PC-9 (cell line): ENCODE measurements around the gene TCIRG1. TPM values are rescaled to one million over a fixed set of nuclear protein-coding genes. Genes with fewer than 3 reads are reported as not detected.

Source experiments
- BruUV-seq: library from RNA; stranded (reverse); fragments of 400-500 nt; replicated peaks from 2 replicates; lab custom pipeline; 2021; lab: Mats Ljungman, UMichigan
- CTCF ChIA-PET: fragments of 300-600 bp; sonication (Branson Sonifier 250); formaldehyde crosslinking; loops from one replicate; lab custom pipeline; 2022; ENCODE audit warnings: antibody characterized with exemption; lab: Charles Lee
- POLR2A ChIA-PET: fragments of 300-600 bp; sonication (Branson Sonifier 250); formaldehyde crosslinking; loops from one replicate; lab custom pipeline; 2022; ENCODE audit warnings: antibody characterized with exemption; ENCODE audit not compliant: unreplicated experiment; lab: Charles Lee
- DNase-seq, 2 experiments: peaks; one replicate each; pipeline versions ENCODE4 v3.0.0 to v3.0.0-alpha.2; 2015 to 2022; ENCODE audit warnings: mixed read lengths in 1 of 2
- H2AFZ ChIP-seq: fragments of 200-600 bp; sonication (generic); 2 replicates; pipeline ENCODE4 v1.8.1; 2017; ENCODE audit warnings: antibody characterized with exemption
- H3F3A ChIP-seq: fragments of 200-600 bp; sonication (generic); 2 replicates; pipeline ENCODE4 v1.8.1; 2017; ENCODE audit warnings: antibody characterized with exemption, mild to moderate bottlenecking, low read depth; ENCODE audit not compliant: insufficient read depth
- H3K27ac ChIP-seq: fragments of 200-600 bp; sonication (generic); 2 replicates; pipeline ENCODE4 v1.6.1; 2016; ENCODE audit warnings: mixed run types
- H3K27me3 ChIP-seq: fragments of 200-600 bp; sonication (generic); 2 replicates; pipeline ENCODE4 v1.6.1; 2016; ENCODE audit warnings: low read depth, mixed run types; ENCODE audit not compliant: insufficient read depth
- H3K36me3 ChIP-seq: fragments of 200-600 bp; sonication (generic); 2 replicates; pipeline ENCODE4 v1.6.1; 2016; ENCODE audit warnings: low read depth, mixed run types
- H3K4me1 ChIP-seq: fragments of 200-600 bp; sonication (generic); replicated peaks from 2 replicates; pipeline ENCODE4 v1.6.1; 2016; ENCODE audit warnings: mixed run types; ENCODE audit not compliant: insufficient read depth
- H3K4me2 ChIP-seq: fragments of 200-600 bp; sonication (generic); 2 replicates; pipeline ENCODE4 v1.6.1; 2017; ENCODE audit warnings: mixed run types
- H3K4me3 ChIP-seq: fragments of 200-600 bp; sonication (generic); 2 replicates; pipeline ENCODE4 v1.6.1; 2016; ENCODE audit warnings: mixed run types
- H3K79me2 ChIP-seq: fragments of 200-600 bp; sonication (generic); 2 replicates; pipeline ENCODE4 v1.6.1; 2017; ENCODE audit warnings: low read depth, mixed run types
- H3K9me2 ChIP-seq: fragments of 200-600 bp; sonication (generic); 2 replicates; pipeline ENCODE4 v1.8.1; 2017; ENCODE audit warnings: mild to moderate bottlenecking; ENCODE audit not compliant: insufficient read depth
- H3K9me3 ChIP-seq: fragments of 200-600 bp; sonication (generic); 2 replicates; pipeline ENCODE4 v1.8.1; 2016; ENCODE audit warnings: low read depth; ENCODE audit not compliant: insufficient read depth
- H4K20me1 ChIP-seq: fragments of 200-600 bp; sonication (generic); 2 replicates; pipeline ENCODE4 v1.8.1; 2017; ENCODE audit not compliant: insufficient read depth
- EZH2 ChIP-seq: fragments of 200-600 bp; sonication (generic); IDR thresholded peaks from 2 replicates; pipeline ENCODE4 v1.8.0; 2017; ENCODE audit warnings: antibody characterized with exemption, low read depth
- intact Hi-C: fragments of 100-400 bp; cut with micrococcal nuclease; formaldehyde crosslinking; loops from one replicate; pipeline ENCODE4 v1.10.0; 2022; ENCODE audit not compliant: unreplicated experiment
- total RNA-seq: library from RNA; stranded (reverse); gene quantifications from 2 replicates; pipeline ENCODE4 v1.2.3, GENCODE V29; 2021
- TF ChIP-seq, protein P1 (sequence below): fragments of 200-600 bp; sonication (generic); conservative IDR thresholded peaks from 2 replicates; pipeline ENCODE4 v1.6.1; 2017; ENCODE audit warnings: mixed run types, antibody characterized with exemption, mild to moderate bottlenecking, moderate library complexity

The TCIRG1 gene
- total RNA-seq, 1 experiment from 2014 or later, result 125 TPM

DNA sequence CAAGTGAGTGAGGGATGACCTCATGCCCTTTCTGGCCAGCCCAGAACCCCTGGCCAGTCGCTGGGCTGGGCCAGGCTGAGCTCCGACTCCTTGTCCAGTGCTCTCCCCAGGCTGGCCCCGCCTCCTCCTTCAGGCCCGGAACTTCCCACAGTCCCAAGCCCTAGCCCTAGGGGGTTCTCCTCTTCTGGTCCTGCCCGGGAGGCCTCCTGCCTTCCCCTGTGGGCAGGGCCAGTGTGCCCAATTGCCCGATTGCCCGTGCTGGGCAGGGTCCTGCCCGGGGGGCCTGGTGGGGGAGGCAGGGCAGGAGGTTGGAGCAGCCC, 4.2 kb downstream of the TCIRG1 start:
- no peaks in the 10 kb centered on the region for H4K20me1 ChIP-seq
- no TSS peak for BruUV-seq
- no peaks in the 10 kb centered on the region for H3K9me3 ChIP-seq
- intact Hi-C loops, result loop anchor here (5.0 kb wide), 2 partner anchors 79 to 104 kb away; partner anchors contain the start of gene CHKA
- H2AFZ ChIP-seq, result no peak overlapping the region
- H3K79me2 ChIP-seq, result peaks cover 30% of the 10 kb centered on the region
- peak overlapping the region; percentile 65 for H3K4me2 ChIP-seq
- ChIA-PET POLR2A (interaction anchor here (0.6 to 0.8 kb wide), 3 partner anchors 12 to 107 kb away, joined by 3 to 11 read pairs (median 10); no protein-coding TSS in a partner anchor), CTCF (no interaction called here)
- no peak for DNase-seq
- 0 out of 2 replicates have a peak overlapping the region, but pooled peaks have one; percentile 17 for H3K4me3 ChIP-seq
- peaks cover 33% of the 10 kb centered on the region for H3K4me1 ChIP-seq
- peaks cover 40% of the 10 kb centered on the region; the same call in 1 of the 2 replicates for H3F3A ChIP-seq
- H3K27me3 ChIP-seq, result no peaks in the 10 kb centered on the region
- H3K27ac ChIP-seq, result peak overlapping the region; percentile 68
- no peaks in the 10 kb centered on the region for H3K36me3 ChIP-seq
- TF ChIP-seq, protein P1, sequence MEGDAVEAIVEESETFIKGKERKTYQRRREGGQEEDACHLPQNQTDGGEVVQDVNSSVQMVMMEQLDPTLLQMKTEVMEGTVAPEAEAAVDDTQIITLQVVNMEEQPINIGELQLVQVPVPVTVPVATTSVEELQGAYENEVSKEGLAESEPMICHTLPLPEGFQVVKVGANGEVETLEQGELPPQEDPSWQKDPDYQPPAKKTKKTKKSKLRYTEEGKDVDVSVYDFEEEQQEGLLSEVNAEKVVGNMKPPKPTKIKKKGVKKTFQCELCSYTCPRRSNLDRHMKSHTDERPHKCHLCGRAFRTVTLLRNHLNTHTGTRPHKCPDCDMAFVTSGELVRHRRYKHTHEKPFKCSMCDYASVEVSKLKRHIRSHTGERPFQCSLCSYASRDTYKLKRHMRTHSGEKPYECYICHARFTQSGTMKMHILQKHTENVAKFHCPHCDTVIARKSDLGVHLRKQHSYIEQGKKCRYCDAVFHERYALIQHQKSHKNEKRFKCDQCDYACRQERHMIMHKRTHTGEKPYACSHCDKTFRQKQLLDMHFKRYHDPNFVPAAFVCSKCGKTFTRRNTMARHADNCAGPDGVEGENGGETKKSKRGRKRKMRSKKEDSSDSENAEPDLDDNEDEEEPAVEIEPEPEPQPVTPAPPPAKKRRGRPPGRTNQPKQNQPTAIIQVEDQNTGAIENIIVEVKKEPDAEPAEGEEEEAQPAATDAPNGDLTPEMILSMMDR, result no peak
- TF ChIP-seq EZH2, result no peak
- no peaks in the 10 kb centered on the region for H3K9me2 ChIP-seq

DNA sequence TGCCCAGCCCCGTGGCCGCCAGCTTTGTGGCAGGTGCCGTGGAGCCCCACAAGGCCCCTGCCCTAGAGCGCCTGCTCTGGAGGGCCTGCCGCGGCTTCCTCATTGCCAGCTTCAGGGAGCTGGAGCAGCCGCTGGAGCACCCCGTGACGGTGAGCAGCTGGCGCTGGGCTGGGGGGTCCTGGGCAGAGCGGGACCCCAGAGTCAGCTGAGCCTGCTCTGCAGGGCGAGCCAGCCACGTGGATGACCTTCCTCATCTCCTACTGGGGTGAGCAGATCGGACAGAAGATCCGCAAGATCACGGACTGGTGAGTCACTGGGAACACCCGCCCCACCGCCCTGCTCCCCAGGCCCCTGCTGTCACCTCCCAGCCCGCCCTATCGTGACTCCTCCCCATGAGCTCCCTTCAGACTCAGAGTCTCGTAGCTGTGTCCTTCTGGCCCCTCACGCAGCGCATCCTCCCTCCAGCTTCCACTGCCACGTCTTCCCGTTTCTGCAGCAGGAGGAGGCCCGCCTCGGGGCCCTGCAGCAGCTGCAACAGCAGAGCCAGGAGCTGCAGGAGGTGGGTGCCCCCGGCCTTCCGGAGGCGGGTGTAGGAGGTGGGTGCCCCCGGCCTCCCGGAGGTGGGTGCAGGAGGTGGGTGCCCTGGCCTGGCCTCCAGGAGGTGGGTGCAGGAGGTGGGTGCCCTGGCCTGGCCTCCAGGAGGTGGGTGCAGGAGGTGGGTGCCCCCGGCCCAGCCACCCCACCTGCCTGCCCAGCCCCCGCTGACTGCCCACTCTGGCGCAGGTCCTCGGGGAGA, 4.7 kb downstream of the TCIRG1 start:
- Histone ChIP-seq H3K27ac (peak overlapping the region; percentile 68), H3K4me3 (0 out of 2 replicates have a peak overlapping the region, but pooled peaks have one; percentile 17), H4K20me1 (no peaks in the 10 kb centered on the region), H3K4me2 (peak overlapping the region; percentile 65), H3K79me2 (peaks cover 30% of the 10 kb centered on the region), H3K9me3 (no peaks in the 10 kb centered on the region), H3K9me2 (no peaks in the 10 kb centered on the region), H3K36me3 (no peaks in the 10 kb centered on the region), H3K27me3 (no peaks in the 10 kb centered on the region), H2AFZ (no peak overlapping the region), H3K4me1 (peaks cover 27% of the 10 kb centered on the region), H3F3A (peaks cover 36% of the 10 kb centered on the region; the same call in 1 of the 2 replicates)
- ChIA-PET POLR2A (interaction anchor here (0.6 to 0.8 kb wide), 7 partner anchors 11 to 394 kb away, joined by 3 to 19 read pairs (median 10); no protein-coding TSS in a partner anchor), CTCF (interaction anchor here (0.6 to 0.9 kb wide), 7 partner anchors 33 to 424 kb away, joined by 3 to 24 read pairs (median 4); partner anchors contain the start of gene ALDH3B1)
- TF ChIP-seq EZH2, result no peak
- TF ChIP-seq, protein P1, result no peak
- no TSS peak for BruUV-seq
- intact Hi-C loops, result loop anchor here (5.0 kb wide), 2 partner anchors 79 to 104 kb away; partner anchors contain the start of gene CHKA
- DNase-seq, result peak; percentile 75 to 80

DNA sequence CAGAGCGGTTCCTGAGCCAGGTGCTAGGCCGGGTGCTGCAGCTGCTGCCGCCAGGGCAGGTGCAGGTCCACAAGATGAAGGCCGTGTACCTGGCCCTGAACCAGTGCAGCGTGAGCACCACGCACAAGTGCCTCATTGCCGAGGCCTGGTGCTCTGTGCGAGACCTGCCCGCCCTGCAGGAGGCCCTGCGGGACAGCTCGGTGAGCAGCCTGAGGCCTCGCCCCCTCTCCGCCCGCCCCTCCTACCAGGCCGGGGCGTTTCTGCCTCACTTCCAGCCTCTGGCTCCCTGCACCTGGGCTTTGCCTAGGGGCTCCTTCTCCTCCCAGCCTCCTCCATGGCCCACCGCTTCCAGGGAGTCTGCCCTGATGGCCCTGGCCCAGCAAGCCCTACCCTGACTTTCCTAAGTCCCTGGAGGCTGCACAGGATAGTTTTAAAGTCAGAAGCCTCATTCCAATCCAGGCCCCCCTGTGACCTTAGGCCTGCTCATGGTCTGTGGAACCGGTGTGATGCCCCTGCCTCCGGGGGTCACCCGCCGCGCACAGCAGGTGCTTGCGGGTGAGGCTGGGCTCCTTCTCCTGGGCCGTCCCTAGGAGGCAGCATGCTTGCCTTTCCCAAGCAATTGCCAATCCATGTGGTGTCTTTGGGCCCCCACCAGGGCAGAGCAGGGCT, 5.5 kb downstream of the TCIRG1 start:
- no peak for DNase-seq
- Histone ChIP-seq H3K27ac (no peak overlapping the region), H2AFZ (no peak overlapping the region), H3K4me1 (peaks cover 23% of the 10 kb centered on the region), H3K9me2 (no peaks in the 10 kb centered on the region), H3F3A (peaks cover 36% of the 10 kb centered on the region; the same call in 1 of the 2 replicates), H3K36me3 (no peaks in the 10 kb centered on the region), H3K9me3 (no peaks in the 10 kb centered on the region), H3K27me3 (no peaks in the 10 kb centered on the region), H3K79me2 (peaks cover 26% of the 10 kb centered on the region), H3K4me3 (no peak overlapping the region), H4K20me1 (no peaks in the 10 kb centered on the region), H3K4me2 (no peak overlapping the region)
- TF ChIP-seq, protein P1, result no peak; the same call in 1 of the 2 replicates
- BruUV-seq, result no TSS peak
- POLR2A ChIA-PET, result interaction anchor here (0.6 kb wide), 3 partner anchors 16 to 393 kb away, joined by 6 to 19 read pairs (median 17); no protein-coding TSS in a partner anchor
- intact Hi-C loops, result loop anchor here (5.0 kb wide), 2 partner anchors 78 to 103 kb away; partner anchors contain the start of gene CHKA
- CTCF ChIA-PET, result interaction anchor here (0.6 to 0.9 kb wide), 5 partner anchors 34 to 425 kb away, joined by 4 to 24 read pairs (median 8); partner anchors contain the start of gene ALDH3B1
